ENCODE results near the gene TBL1X. TPM values are rescaled to one million over a fixed set of nuclear protein-coding genes. Genes with fewer than 3 reads are reported as not detected.
"Not testable (repeated sequence)": the region's sequence is repeated elsewhere in the genome, so short reads cannot be mapped to it uniquely, and the experiment has no call there.

TBL1X gene
- total RNA-seq, 2 donors from 2014 or later: 12.3 to 14.0 TPM

- Histone ChIP-seq H3K27ac (no peak overlapping the region), H3K4me1 (no peaks in the 10 kb centered on the region), H3K27me3 (no peaks in the 10 kb centered on the region), H3K9me3 (peaks cover 0 to 18% of the 10 kb centered on the region in 2 donors), H3K4me3 (no peak overlapping the region), H3K36me3 (no peaks in the 10 kb centered on the region)
- no peak for TF ChIP-seq CTCF (IDR thresholded peaks at IDR 0.05)
- no peak for DNase-seq (ENCODE audit: low spot score)
These were observed 294.5 kb downstream of the TBL1X start for GRCh38 chrX:9759337-9759736.

DNA sequence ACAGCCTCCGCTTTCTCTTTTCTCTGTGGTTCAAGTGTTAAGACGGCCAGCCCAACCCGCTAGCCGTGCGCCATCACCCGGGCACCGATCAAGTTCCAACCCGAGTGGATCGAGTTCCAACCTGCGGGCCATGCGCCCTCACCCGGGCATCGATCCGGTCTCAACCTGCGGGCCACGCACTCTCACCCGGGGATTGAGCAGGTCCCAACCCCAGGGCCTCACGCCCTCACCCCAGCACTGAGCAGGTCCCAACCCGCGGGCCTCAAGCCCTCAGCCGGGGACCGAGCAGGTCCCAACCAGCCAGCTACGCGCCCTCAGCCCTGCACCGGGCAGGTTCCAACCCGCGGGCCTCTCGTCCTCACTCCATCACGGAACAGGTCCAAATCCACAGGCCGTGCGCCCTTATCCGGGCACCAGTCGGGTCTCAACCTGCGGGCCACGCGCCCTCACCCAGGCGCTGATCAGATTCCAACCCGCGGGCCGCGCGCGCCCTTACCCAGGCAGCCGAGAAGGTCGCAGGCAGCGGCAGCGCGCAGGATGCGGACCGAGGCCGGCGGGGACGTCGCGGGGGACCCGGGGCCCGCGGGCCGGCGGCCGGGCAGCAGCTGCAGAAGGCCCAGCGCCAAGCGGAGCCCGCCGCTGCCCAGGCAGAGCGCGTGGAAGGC, 300.3 kb downstream of the TBL1X start:
- Histone ChIP-seq H3K27me3 (peaks cover 0 to 9% of the 10 kb centered on the region in 2 donors), H3K27ac (no peak overlapping the region), H3K4me3 (no peak overlapping the region), H3K9me3 (no peaks in the 10 kb centered on the region), H3K36me3 (no peaks in the 10 kb centered on the region), H3K4me1 (no peaks in the 10 kb centered on the region)
- no peak for DNase-seq (ENCODE audit: low spot score)
- TF ChIP-seq CTCF (IDR thresholded peaks at IDR 0.05): no peak

- H3K4me3 ChIP-seq: no peak within 1 kb of the TSS
- peaks cover 0 to 9% of the 10 kb centered on the region in 2 donors for H3K27me3 ChIP-seq
- H3K4me1 ChIP-seq: no peaks in the 10 kb centered on the region
These were observed 300.9 kb downstream of the TBL1X start, which contains the start of gene GPR143 for GRCh38 chrX:9765737-9766097. TSS of gene GPR143 (minus strand) at chrX:9765847. CDS start at chrX:9765817, 30 bp downstream.

DNA sequence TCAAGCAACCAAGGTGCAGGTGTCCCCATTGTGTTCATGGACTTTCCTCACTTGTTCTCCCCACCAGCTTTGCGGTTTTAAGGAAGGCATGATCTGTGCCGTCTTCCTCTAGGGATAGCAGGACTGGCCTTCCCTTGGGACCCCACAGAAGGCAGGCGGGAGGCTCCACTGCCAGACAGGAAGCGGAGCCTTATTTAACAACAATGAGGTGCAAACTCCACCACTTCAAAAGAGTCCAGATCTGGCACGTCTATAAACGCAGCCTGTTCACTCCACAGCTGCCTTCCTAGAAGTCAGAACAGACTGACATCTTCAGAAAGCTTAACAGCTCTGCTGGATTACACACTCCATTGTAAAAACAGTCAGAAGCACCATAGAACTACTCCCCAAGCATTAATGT, 302.5 kb downstream of the TBL1X start:
- Histone ChIP-seq H3K4me3 (no peak overlapping the region), H3K4me1 (no peaks in the 10 kb centered on the region), H3K9me3 (no peaks in the 10 kb centered on the region), H3K27ac (no peak overlapping the region), H3K36me3 (no peaks in the 10 kb centered on the region), H3K27me3 (peaks cover 0 to 9% of the 10 kb centered on the region in 2 donors)
- no peak for TF ChIP-seq CTCF (IDR thresholded peaks at IDR 0.05)
- no peak for DNase-seq (ENCODE audit: low spot score)

More at GRCh38 chrX:9765737-9766097, 300.9 kb downstream of the TBL1X start, which contains the start of gene GPR143:
- DNase-seq (ENCODE audit: low spot score): no peak
- no peak for TF ChIP-seq CTCF (IDR thresholded peaks at IDR 0.05)
- Histone ChIP-seq H3K9me3 (no peaks in the 10 kb centered on the region), H3K36me3 (no peaks in the 10 kb centered on the region), H3K27ac (no peak within 1 kb of the TSS)

- H3K36me3 ChIP-seq; H3K27ac ChIP-seq; H3K9me3 ChIP-seq; H3K4me3 ChIP-seq; H3K4me1 ChIP-seq; DNase-seq (ENCODE audit: low spot score); H3K27me3 ChIP-seq: not testable (repeated sequence)
These were observed 303.5 kb downstream of the TBL1X start for GRCh38 chrX:9768321-9768839.

DNA sequence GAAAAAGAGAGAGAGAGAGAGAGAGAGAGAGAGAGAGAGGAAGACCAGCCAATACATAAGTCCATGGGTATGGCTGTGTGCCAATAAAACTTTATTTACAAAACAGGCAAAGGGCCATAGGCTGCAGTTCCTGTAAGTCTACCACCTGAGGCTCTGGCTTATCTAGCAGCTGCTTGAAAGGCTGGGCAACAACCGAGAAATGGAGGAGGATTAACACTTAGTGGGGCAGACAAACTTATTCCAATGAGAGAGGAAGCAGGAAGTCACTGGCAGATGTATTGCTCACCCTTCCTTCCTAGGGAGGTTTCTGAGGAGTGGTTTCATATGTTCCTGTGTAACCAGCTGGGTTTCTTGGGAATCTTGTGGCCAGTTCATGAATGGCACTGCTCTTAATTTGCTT, 305.5 kb downstream of the TBL1X start:
- DNase-seq (ENCODE audit: low spot score): no peak
- H3K9me3 ChIP-seq: no peaks in the 10 kb centered on the region
- peaks cover 0 to 6% of the 10 kb centered on the region in 2 donors for H3K27me3 ChIP-seq
- H3K4me1 ChIP-seq: no peaks in the 10 kb centered on the region
- H3K36me3 ChIP-seq: no peaks in the 10 kb centered on the region
- TF ChIP-seq CTCF (IDR thresholded peaks at IDR 0.05): no peak
- H3K4me3 ChIP-seq: no peak overlapping the region
- H3K27ac ChIP-seq: no peak overlapping the region

All from right atrium auricular region (tissue), 2 donors.